ENCODE measurements around the gene TAS1R3.

TAS1R3 gene

DNA sequence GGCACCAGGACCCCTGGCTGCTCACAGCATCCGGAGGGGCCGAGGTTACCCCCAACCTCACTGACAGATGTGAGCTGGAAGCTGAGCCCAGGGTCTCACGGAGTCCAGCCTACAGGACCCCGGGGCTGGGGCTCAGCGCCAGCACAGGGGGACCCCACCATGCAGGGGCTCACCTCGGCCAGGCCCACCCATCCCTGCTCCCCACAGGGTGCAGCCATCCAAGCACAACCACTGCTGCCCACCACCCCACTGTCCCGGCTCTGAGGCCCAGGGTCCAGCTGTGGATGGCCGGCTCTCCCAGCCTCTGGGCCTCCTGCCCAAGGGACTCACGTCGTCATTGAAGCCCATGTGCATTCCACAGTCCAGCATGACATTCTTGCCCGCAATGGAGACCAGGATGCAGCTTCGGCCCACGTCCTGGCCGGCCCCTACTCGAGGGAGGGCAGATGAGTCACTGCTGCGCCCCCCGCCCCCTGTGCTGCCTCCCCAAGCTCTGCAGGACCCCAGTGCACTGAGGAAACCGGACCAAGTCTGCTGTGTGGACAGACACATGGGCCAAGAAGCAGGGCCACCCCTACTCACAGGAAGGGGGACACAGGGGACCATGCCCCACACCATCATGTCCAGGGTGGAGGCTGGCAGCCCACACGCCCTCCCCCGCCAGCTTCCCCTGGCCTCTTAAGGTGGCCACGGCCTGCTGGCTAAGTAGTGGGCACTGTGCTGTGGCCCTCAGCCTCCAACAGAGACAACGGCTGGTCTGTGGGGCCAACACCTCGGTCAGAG lies 10.2 kb upstream of the TAS1R3 start:
- in situ Hi-C loops (cut with HindIII; ENCODE audit: low sequenced_read_pairs), result no loop called here

DNA sequence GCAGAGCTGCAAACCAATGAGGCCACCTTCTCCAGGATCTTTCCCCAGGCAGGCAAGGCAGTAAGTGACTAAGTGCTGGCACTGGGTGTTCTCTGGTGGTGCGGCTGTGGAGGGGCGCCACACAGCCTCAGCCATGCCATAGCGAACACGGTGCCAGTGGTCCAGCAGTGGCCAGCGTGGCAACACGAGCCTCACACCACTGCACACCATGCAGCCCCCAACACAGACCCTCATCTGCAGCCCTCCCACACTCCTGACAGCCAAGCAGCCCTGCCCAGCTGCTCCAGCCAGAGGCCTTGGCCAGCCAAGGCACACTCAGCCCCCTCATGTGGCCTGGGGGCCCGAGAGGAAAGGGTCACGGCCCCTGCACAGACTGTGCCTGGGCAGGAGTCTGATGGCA lies 9.6 kb upstream of the TAS1R3 start:
- in situ Hi-C loops (cut with HindIII; ENCODE audit: low sequenced_read_pairs), result no loop called here

DNA sequence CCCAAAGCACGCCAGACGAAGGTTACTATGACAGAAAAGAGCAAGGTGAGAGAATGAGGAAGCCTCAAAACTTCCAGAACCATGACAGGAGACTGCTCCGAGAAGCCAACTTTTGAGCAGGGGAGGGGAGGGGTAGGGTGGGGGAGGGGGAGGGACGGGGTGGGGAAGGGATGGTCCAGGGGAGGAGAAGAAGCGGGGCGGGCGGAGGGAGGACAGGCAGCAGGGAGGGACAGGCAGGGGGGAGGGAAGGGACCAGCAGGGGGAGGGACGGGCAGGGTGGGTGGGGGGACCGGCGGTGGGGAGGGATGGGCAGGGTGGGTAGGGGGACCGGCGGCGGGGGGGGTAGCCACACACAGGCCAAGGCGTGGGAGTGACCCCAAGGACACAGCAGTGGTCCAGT lies 8.7 kb upstream of the TAS1R3 start:
- in situ Hi-C loops (cut with HindIII; ENCODE audit: low sequenced_read_pairs), result no loop called here

DNA sequence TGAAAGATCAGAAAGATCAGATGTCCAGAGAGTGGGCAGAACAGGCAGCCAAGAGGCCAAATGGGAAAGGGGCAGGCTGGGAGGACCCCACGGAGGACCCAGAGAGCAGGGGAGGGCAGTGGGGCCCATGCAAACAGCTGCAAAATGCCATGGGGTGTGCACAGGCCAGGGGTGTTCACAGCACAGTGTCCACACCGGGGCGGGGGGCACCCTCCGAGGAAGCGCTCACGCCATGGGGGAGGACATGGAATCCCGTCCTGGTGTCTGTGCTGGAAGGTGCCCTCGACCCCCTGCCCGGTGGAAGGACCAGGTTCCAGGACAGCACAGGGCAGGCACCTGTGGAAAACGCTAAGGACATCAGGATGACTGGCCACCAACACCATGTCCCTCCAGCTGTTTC lies 8.1 kb upstream of the TAS1R3 start:
- in situ Hi-C loops (cut with HindIII; ENCODE audit: low sequenced_read_pairs), result no loop called here

DNA sequence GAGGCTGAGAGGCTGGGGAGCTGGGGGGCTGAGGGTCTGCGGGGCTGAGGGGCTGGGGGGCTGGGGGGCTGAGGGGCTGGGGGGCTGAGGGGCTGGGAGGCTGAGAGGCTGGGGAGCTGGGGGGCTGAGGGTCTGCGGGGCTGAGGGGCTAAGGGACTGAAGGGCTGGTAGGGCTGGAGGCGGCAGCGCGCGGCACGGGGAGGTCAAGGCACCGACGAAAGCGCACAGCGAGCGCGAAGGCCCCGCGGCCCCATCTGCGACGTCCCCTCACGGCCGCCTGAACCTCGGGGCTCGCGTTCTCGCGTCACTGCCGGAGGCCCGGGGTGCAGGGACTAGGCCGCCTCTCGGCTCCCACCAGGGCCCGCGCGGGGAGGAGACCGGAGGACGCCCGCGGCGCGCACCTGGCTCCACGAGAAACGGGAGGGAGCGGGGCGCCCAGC lies 7.0 kb upstream of the TAS1R3 start:
- in situ Hi-C loops (cut with HindIII; ENCODE audit: low sequenced_read_pairs), result no loop called here

DNA sequence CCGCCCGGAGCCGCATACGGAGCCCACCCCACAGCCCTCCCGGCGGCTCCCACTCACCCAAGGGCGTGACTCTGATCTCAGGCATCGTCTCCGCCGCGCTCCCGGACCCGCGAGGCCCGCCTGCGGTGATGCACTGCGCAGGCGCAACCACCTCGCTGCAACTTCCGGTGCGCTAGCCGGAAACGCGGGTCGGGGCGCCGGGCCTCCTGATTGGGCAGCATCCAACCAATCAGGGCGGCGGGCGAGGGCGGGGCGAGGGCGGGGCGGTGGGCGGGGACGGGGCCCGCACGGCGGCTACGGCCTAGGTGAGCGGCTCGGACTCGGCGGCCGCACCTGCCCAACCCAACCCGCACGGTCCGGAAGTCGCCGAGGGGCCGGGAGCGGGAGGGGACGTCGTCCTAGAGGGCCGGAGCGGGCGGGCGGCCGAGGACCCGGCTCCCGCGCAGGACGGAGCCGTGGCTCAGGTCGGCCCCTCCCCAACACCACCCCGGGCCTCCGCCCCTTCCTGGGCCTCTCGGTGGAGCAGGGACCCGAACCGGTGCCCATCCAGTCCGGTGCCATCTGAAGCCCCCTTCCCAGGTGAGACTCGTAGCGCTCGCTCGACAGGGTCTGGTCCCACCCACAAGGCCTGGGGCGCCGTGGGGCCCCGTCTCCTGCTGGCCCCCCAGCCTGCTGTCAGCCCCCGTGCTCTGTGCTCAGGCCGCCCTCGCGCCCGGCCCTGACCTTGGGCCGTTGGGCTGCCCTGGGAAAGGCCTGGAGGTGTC lies 6.4 kb upstream of the TAS1R3 start, which contains the start of the genes CPTP and INTS11:
CPTP (plus strand) TSS at position 279 of the 764 bp plus-strand sequence. CDS start 2,109 bp downstream, outside the sequence.
INTS11 (minus strand) TSS at position 137 of the 764 bp plus-strand sequence; CDS start at position 85, 52 bp downstream.
- in situ Hi-C loops (cut with HindIII; ENCODE audit: low sequenced_read_pairs), result no loop called here

DNA sequence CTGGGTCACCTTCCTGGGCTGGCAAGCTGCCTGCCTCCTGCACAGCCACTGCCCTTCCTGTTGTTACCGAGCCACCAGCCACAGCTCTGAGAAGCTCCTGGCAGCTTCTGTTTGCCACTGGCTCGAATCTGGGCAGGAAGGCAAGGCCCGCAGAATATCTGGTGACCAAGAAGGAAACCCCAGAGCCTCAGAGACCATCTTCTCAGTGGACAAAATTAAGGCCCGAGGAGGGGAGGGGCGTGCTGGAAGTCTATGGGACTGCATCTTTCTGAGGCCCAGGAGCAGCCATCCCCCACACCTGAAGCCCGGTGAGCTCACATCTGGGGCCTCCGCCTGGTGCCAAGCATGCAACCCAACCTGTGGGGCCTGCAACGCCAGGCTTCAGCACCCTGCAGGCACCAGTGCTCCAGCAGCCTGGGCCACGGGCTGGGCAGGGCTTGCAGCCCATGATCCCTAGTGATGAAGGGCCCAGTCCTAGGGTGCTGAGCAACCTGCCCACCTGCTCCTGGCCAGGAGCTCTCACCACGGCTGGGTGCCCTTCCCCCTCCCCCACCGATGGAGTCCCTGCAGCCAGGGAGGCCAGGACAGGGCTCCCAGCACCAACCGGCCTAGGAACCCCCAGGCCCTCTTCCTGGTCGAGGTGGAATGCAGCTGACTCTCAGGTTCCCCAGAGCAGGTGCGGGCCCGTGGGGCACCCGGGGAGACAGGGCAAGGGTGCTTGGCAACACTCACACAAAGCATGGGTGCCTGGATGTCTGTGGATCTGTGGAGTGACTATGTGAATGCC lies 5.6 kb upstream of the TAS1R3 start:
- in situ Hi-C loops (cut with HindIII; ENCODE audit: low sequenced_read_pairs), result no loop called here

DNA sequence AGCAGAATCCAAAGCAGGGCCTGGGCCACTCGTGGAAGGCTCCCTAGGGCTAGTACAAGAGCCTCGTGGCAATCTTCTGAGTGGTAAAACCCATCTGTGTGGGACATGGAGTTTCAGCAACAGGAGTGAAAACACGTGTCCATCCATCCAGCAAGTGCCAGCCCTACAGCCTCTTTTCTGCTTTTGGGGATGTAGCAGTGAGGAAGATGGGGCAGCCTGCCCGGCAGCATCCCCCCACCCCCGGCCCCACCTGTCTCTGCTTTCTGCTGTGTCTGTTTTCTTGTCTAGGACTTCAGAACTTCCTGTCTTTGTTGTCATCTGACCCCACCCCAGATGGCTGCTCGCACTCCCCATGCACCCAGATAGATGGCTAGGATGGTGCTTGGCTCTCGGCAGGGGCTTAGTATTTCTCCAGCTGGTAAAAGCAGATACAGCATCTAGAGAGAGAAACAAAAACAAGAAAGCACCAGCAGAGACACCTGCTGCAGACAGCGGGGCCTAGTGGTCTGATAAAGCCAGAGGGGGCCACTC lies 4.9 kb upstream of the TAS1R3 start:
- in situ Hi-C loops (cut with HindIII; ENCODE audit: low sequenced_read_pairs), result no loop called here

DNA sequence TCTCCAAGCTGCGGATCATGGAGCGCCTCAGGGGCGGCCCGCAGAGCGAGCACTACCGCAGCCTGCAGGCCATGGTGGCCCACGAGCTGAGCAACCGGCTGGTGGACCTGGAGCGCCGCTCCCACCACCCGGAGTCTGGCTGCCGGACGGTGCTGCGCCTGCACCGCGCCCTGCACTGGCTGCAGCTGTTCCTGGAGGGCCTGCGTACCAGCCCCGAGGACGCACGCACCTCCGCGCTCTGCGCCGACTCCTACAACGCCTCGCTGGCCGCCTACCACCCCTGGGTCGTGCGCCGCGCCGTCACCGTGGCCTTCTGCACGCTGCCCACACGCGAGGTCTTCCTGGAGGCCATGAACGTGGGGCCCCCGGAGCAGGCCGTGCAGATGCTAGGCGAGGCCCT lies 3.8 kb upstream of the TAS1R3 start:
- in situ Hi-C loops (cut with HindIII; ENCODE audit: low sequenced_read_pairs), result no loop called here

DNA sequence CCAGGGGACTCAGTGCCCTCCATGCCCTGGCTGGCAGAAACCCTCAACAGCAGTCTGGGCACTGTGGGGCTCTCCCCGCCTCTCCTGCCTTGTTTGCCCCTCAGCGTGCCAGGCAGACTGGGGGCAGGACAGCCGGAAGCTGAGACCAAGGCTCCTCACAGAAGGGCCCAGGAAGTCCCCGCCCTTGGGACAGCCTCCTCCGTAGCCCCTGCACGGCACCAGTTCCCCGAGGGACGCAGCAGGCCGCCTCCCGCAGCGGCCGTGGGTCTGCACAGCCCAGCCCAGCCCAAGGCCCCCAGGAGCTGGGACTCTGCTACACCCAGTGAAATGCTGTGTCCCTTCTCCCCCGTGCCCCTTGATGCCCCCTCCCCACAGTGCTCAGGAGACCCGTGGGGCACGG lies 2.8 kb upstream of the TAS1R3 start:
- in situ Hi-C loops (cut with HindIII; ENCODE audit: low sequenced_read_pairs), result no loop called here

DNA sequence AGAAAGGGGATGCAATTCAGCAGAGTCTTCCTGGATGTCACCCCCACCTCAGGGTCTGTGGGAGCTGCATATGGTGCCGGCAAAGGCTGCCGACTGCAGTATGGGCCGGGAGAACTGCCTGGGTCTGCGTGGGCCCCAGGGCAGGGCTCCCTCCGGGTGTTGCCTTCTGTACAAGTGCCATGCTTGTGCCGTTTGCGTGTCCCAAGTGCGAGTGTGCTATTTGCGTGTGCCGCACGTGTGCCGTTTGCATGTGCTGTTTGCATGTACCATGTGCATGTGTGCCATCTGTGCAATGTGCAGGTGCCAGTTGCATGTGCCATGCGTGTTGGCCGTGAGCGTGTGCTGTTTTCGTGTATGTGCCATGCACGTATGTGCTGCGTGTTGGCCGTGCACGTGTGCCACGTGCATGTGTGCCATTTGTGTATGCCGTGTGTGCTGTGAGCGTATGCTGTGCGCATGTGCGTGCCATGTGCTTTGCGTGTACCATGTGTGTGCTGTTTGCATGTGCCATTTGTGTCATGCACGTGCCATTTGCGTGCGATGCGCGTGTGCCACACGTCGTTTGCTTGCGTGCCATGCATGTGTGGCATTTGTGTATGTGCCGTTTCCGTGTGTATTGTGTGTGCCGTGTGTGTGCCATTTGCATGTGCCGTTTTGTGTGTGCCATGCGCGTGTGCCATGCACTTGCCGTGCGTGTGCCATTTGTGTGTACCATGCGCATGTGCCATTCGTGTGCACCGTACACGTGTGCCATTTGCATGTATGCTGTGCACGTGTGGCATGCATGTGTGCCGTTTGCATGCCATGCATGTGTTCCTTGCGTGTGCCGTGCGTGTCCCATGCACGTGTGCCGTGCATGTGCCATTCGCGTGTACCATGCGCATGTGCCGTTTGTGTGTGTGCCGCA lies 1.5 kb upstream of the TAS1R3 start:
- in situ Hi-C loops (cut with HindIII; ENCODE audit: low sequenced_read_pairs), result no loop called here

DNA sequence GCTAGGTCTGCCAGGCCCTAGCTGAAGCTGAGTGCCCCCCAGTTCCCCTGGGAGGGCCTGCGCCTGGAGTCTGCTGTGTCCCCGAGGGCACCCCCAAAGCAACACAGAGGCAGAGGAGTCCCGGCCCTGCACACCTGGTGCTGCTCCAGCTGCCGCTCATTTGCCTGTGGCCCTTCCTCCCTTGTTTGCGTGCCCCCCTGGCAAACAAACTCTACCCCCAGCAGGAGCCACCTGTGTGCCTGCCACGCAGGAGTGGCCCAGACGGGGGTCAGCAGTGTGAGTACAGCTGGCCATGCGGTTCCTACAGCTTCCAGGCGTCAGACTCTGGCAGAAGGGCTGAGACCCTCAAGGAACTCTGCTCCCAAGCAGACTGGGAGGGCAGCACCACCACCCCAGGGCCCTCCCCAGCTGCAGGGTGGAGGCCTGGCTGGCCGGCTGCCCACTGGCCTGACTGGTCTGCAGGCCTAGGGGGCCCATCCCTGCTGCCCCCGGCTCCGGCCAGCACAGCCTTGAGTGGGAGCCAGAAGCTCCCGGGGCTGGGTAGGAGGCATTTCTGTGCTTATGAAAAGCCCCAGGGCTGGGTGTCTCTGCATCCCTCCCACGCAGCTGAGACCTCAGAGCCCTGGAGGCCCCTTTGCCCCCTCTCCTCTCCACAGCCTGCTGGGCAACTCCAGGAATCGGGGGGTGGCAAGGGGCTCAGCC lies 563 bp upstream of the TAS1R3 start:
- in situ Hi-C loops (cut with HindIII; ENCODE audit: low sequenced_read_pairs), result no loop called here

DNA sequence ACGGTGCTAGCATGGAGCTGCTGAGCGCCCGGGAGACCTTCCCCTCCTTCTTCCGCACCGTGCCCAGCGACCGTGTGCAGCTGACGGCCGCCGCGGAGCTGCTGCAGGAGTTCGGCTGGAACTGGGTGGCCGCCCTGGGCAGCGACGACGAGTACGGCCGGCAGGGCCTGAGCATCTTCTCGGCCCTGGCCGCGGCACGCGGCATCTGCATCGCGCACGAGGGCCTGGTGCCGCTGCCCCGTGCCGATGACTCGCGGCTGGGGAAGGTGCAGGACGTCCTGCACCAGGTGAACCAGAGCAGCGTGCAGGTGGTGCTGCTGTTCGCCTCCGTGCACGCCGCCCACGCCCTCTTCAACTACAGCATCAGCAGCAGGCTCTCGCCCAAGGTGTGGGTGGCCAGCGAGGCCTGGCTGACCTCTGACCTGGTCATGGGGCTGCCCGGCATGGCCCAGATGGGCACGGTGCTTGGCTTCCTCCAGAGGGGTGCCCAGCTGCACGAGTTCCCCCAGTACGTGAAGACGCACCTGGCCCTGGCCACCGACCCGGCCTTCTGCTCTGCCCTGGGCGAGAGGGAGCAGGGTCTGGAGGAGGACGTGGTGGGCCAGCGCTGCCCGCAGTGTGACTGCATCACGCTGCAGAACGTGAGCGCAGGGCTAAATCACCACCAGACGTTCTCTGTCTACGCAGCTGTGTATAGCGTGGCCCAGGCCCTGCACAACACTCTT lies 1.1 kb downstream of the TAS1R3 start:
- in situ Hi-C loops (cut with HindIII; ENCODE audit: low sequenced_read_pairs), result no loop called here

DNA sequence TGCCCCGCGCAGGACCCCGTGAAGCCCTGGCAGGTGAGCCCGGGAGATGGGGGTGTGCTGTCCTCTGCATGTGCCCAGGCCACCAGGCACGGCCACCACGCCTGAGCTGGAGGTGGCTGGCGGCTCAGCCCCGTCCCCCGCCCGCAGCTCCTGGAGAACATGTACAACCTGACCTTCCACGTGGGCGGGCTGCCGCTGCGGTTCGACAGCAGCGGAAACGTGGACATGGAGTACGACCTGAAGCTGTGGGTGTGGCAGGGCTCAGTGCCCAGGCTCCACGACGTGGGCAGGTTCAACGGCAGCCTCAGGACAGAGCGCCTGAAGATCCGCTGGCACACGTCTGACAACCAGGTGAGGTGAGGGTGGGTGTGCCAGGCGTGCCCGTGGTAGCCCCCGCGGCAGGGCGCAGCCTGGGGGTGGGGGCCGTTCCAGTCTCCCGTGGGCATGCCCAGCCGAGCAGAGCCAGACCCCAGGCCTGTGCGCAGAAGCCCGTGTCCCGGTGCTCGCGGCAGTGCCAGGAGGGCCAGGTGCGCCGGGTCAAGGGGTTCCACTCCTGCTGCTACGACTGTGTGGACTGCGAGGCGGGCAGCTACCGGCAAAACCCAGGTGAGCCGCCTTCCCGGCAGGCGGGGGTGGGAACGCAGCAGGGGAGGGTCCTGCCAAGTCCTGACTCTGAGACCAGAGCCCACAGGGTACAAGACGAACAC lies 1.8 kb downstream of the TAS1R3 start:
- in situ Hi-C loops (cut with HindIII; ENCODE audit: low sequenced_read_pairs), result no loop called here

DNA sequence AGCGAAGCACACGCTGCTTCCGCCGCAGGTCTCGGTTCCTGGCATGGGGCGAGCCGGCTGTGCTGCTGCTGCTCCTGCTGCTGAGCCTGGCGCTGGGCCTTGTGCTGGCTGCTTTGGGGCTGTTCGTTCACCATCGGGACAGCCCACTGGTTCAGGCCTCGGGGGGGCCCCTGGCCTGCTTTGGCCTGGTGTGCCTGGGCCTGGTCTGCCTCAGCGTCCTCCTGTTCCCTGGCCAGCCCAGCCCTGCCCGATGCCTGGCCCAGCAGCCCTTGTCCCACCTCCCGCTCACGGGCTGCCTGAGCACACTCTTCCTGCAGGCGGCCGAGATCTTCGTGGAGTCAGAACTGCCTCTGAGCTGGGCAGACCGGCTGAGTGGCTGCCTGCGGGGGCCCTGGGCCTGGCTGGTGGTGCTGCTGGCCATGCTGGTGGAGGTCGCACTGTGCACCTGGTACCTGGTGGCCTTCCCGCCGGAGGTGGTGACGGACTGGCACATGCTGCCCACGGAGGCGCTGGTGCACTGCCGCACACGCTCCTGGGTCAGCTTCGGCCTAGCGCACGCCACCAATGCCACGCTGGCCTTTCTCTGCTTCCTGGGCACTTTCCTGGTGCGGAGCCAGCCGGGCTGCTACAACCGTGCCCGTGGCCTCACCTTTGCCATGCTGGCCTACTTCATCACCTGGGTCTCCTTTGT lies 2.6 kb downstream of the TAS1R3 start:
- in situ Hi-C loops (cut with HindIII; ENCODE audit: low sequenced_read_pairs), result no loop called here

DNA sequence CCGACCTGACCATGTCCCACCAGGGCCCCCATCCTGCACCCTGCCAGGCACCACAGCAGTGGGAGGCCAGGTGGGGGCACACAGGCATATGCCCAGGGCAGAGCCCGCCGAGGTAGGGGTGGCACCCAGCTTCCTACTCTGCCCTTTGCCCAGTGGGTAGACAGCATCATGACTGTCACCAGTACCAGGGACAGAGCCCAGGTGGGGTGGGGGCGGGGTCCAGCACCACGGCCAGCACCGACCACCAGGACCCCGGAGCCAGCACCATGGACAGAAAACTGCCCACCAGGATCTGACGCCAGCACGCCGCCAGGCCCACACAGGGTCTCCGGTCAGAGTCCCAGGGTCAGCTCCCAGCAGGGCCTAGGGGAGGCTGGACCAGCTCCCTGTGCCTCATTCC lies 3.8 kb downstream of the TAS1R3 start:
- in situ Hi-C loops (cut with HindIII; ENCODE audit: low sequenced_read_pairs), result no loop called here

DNA sequence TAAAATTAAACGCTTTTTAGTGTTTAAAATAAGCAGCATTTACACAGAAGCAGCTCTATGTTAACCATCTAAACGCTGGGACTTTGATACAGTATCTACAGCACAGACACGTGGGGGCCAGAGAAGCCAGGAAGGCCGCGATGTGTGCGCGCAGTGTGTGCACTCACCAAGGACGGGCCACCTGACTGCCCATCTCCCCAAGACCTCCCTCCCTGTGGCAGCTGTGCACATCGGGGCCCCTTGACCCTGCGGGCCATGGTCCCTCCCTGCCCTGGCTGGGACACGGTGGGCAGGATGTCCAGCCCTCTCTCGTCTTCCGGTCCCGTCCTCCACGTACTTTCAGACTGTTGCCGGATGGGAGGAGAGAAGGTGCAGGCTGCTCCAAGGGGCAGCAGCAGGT lies 4.2 kb downstream of the TAS1R3 start:
- in situ Hi-C loops (cut with HindIII; ENCODE audit: low sequenced_read_pairs), result no loop called here
